Bronchial epithelial cell (primary cell): ENCODE data around the gene NAGLU. TPM values are rescaled to one million over a fixed set of nuclear protein-coding genes. Genes with fewer than 3 reads are reported as not detected.
A peak's percentile ranks its signal among the peaks of the same experiment; 100 is the strongest.

Experiments
- DNase-seq: peaks from one replicate; pipeline ENCODE4 v3.0.0-alpha.2; 2010; ENCODE audit warnings: low read depth
- FAIRE-seq: peaks from 2 replicates; lab custom pipeline; 2011; peaks lifted over from hg19 to GRCh38; lab: Jason Lieb, UNC
- H3K27me3 ChIP-seq: 2 replicates; pipeline ENCODE4 v1.5.1; 2011; ENCODE audit warnings: low read length; ENCODE audit not compliant: control insufficient read depth, insufficient read depth
- H3K36me3 ChIP-seq: 2 replicates; pipeline ENCODE4 v1.5.1; 2011; ENCODE audit warnings: low read length; ENCODE audit not compliant: control insufficient read depth, insufficient read depth
- H3K4me3 ChIP-seq: 2 replicates; pipeline ENCODE4 v1.5.1; 2011; ENCODE audit warnings: mild to moderate bottlenecking, low read depth, low read length, control low read depth
- CTCF ChIP-seq: IDR thresholded peaks from 2 replicates; pipeline ENCODE4 v1.5.1; 2011; ENCODE audit warnings: mild to moderate bottlenecking, moderate library complexity, low read length, control low read depth, inconsistent platforms; ENCODE audit not compliant: insufficient read depth, severe bottlenecking
- total RNA-seq: library from RNA; depleted of rRNA; stranded (reverse); fragments of >200 nt; gene quantifications from 2 replicates; pipeline ENCODE4 v1.2.1, GENCODE V29; 2014

NAGLU gene
- total RNA-seq, 1 donor from 2014 or later = 14.2 TPM

GRCh38 chr17:42562388-42563142, 26.5 kb downstream of the NAGLU start:
- no peak for FAIRE-seq

GRCh38 chr17:42563143-42563509, 27.1 kb downstream of the NAGLU start:
- FAIRE-seq = no peak
- H3K4me3 ChIP-seq = peak overlapping the region; percentile 95
- no peaks in the 10 kb centered on the region for H3K27me3 ChIP-seq
- DNase-seq = no peak
- peaks cover 26% of the 10 kb centered on the region for H3K36me3 ChIP-seq
- TF ChIP-seq CTCF = no peak

More at GRCh38 chr17:42562388-42563142, 26.5 kb downstream of the NAGLU start:
- peak overlapping the region; percentile 95 for H3K4me3 ChIP-seq
- TF ChIP-seq CTCF = no peak
- no peak for DNase-seq
- no peaks in the 10 kb centered on the region for H3K27me3 ChIP-seq
- H3K36me3 ChIP-seq = peaks cover 26% of the 10 kb centered on the region

GRCh38 chr17:42563543-42563942, 27.5 kb downstream of the NAGLU start:
- DNase-seq (peak; percentile 33), FAIRE-seq (no peak)
- Histone ChIP-seq H3K4me3 (peak overlapping the region; percentile 95), H3K36me3 (peaks cover 29% of the 10 kb centered on the region), H3K27me3 (no peaks in the 10 kb centered on the region)
- TF ChIP-seq CTCF = no peak

GRCh38 chr17:42563950-42564349, 27.9 kb downstream of the NAGLU start:
- no peak for TF ChIP-seq CTCF
- no peak overlapping the region for H3K4me3 ChIP-seq

GRCh38 chr17:42564815-42565522, 28.9 kb downstream of the NAGLU start:
- H3K27me3 ChIP-seq = no peaks in the 10 kb centered on the region
- FAIRE-seq (no peak), DNase-seq (no peak)
- peaks cover 41% of the 10 kb centered on the region for H3K36me3 ChIP-seq
- no peak overlapping the region for H3K4me3 ChIP-seq
- no peak for TF ChIP-seq CTCF

More at GRCh38 chr17:42563950-42564349, 27.9 kb downstream of the NAGLU start:
- H3K27me3 ChIP-seq = no peaks in the 10 kb centered on the region
- DNase-seq (no peak), FAIRE-seq (no peak)
- H3K36me3 ChIP-seq = peaks cover 33% of the 10 kb centered on the region
